ENCODE results near the gene SNX20. TPM values are rescaled to one million over a fixed set of nuclear protein-coding genes. Genes with fewer than 3 reads are reported as not detected.

SNX20 gene
- total and polyA plus RNA-seq, 10 of the 15 experiments (the other 5 are each of a cell fraction or from before 2014, with no cell fraction given), result 4.6 to 30.8 (median 21.9) TPM

DNA sequence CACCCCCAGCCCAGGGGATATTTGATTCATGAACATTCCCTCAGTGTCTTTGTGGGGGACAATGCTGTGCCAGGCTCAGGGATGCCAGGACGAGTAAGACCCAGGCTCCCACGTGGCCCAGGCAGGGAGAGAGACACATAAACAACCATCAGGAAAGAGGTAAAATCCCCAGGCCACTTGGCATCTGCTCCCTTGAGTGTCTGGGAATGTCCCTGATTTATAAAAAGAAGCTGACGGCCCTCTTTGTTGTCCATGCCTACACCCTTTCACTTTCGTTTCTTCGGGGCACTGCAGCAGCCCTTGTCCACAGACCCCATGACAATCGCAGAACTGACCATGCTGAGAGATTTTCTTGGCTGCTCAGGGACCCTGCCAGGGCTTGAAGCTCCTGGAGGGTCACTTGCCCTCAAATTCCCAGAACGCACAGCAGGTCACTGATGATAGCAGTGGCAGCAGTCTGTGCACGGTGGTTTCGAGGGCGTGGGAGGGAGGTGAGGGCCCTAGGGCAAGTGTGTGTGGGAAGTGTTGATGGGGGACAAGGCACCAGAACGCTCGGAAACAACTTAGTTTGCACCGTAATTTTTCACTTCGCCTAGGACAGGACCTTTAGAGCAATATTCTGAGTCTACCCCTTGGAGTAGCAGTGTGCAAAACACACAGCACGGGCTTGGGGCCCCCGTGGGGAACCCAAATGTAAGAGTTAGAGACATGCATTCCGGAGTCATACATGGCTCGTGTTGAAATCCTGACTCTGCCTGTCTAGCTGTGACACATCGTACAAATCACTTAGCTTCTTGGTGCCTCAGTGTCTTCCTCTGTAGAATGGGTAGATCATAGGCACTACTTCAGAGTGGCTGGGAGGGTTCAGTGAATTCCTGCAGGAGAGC lies 17.0 kb upstream of the SNX20 start (continued):
- TF ChIP-seq, protein P1, sequence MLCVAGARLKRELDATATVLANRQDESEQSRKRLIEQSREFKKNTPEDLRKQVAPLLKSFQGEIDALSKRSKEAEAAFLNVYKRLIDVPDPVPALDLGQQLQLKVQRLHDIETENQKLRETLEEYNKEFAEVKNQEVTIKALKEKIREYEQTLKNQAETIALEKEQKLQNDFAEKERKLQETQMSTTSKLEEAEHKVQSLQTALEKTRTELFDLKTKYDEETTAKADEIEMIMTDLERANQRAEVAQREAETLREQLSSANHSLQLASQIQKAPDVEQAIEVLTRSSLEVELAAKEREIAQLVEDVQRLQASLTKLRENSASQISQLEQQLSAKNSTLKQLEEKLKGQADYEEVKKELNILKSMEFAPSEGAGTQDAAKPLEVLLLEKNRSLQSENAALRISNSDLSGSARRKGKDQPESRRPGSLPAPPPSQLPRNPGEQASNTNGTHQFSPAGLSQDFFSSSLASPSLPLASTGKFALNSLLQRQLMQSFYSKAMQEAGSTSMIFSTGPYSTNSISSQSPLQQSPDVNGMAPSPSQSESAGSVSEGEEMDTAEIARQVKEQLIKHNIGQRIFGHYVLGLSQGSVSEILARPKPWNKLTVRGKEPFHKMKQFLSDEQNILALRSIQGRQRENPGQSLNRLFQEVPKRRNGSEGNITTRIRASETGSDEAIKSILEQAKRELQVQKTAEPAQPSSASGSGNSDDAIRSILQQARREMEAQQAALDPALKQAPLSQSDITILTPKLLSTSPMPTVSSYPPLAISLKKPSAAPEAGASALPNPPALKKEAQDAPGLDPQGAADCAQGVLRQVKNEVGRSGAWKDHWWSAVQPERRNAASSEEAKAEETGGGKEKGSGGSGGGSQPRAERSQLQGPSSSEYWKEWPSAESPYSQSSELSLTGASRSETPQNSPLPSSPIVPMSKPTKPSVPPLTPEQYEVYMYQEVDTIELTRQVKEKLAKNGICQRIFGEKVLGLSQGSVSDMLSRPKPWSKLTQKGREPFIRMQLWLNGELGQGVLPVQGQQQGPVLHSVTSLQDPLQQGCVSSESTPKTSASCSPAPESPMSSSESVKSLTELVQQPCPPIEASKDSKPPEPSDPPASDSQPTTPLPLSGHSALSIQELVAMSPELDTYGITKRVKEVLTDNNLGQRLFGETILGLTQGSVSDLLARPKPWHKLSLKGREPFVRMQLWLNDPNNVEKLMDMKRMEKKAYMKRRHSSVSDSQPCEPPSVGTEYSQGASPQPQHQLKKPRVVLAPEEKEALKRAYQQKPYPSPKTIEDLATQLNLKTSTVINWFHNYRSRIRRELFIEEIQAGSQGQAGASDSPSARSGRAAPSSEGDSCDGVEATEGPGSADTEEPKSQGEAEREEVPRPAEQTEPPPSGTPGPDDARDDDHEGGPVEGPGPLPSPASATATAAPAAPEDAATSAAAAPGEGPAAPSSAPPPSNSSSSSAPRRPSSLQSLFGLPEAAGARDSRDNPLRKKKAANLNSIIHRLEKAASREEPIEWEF (IDR thresholded peaks at IDR 0.05; ENCODE audit: insufficient replicate concordance, low read depth, low read length), result no peak
- TF ChIP-seq, protein P2, sequence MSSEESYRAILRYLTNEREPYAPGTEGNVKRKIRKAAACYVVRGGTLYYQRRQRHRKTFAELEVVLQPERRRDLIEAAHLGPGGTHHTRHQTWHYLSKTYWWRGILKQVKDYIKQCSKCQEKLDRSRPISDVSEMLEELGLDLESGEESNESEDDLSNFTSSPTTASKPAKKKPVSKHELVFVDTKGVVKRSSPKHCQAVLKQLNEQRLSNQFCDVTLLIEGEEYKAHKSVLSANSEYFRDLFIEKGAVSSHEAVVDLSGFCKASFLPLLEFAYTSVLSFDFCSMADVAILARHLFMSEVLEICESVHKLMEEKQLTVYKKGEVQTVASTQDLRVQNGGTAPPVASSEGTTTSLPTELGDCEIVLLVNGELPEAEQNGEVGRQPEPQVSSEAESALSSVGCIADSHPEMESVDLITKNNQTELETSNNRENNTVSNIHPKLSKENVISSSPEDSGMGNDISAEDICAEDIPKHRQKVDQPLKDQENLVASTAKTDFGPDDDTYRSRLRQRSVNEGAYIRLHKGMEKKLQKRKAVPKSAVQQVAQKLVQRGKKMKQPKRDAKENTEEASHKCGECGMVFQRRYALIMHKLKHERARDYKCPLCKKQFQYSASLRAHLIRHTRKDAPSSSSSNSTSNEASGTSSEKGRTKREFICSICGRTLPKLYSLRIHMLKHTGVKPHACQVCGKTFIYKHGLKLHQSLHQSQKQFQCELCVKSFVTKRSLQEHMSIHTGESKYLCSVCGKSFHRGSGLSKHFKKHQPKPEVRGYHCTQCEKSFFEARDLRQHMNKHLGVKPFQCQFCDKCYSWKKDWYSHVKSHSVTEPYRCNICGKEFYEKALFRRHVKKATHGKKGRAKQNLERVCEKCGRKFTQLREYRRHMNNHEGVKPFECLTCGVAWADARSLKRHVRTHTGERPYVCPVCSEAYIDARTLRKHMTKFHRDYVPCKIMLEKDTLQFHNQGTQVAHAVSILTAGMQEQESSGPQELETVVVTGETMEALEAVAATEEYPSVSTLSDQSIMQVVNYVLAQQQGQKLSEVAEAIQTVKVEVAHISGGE (CRISPR knock-in tag; IDR thresholded peaks at IDR 0.05), result no peak
- TF ChIP-seq NFXL1 (IDR thresholded peaks at IDR 0.05; ENCODE audit: borderline replicate concordance) (no peak), ZNF24 (IDR thresholded peaks at IDR 0.05) (0 out of 2 replicates have a peak, but pooled peaks have one; percentile 4), NR2F1 (conservative IDR thresholded peaks at IDR 0.05) (peak; percentile 96), NFYB (IDR thresholded peaks at IDR 0.05; ENCODE audit: insufficient read depth, low read depth, low read length) (no peak), CBX5 (IDR thresholded peaks at IDR 0.05; ENCODE audit: low read depth) (no peak), RBBP5 (conservative IDR thresholded peaks at IDR 0.05) (no peak; the same call in 1 of the 2 replicates), SMC3 (IDR thresholded peaks at IDR 0.05; ENCODE audit: borderline replicate concordance, low read length) (no peak), NR2C1 (IDR thresholded peaks at IDR 0.05) (peak; percentile 6; the same call in 1 of the 2 replicates), SIN3A (IDR thresholded peaks at IDR 0.05; ENCODE audit: low read depth, low read length) (no peak), YY1 (IDR thresholded peaks at IDR 0.05; ENCODE audit: low read depth, low read length) (peak; percentile 38; the same call in 1 of the 2 replicates), ZSCAN29 (IDR thresholded peaks at IDR 0.05) (no peak), NR2C2 (IDR thresholded peaks at IDR 0.05; ENCODE audit: borderline replicate concordance, control insufficient read depth, insufficient read length, low read depth) (no peak), JUND (IDR thresholded peaks at IDR 0.05; ENCODE audit: low read depth, low read length) (no peak), PAX8 (IDR thresholded peaks at IDR 0.05) (no peak), MEF2A (IDR thresholded peaks at IDR 0.05; ENCODE audit: insufficient read depth, low read depth, low read length) (peak; percentile 74), MTA2 (IDR thresholded peaks at IDR 0.05; ENCODE audit: low read depth) (peak; percentile 88), FOXK2 (IDR thresholded peaks at IDR 0.05) (peak; percentile 80), POU2F2 (IDR thresholded peaks at IDR 0.05; ENCODE audit: borderline replicate concordance, low read depth, low read length) (no peak)
- TF ChIP-seq, protein P3, sequence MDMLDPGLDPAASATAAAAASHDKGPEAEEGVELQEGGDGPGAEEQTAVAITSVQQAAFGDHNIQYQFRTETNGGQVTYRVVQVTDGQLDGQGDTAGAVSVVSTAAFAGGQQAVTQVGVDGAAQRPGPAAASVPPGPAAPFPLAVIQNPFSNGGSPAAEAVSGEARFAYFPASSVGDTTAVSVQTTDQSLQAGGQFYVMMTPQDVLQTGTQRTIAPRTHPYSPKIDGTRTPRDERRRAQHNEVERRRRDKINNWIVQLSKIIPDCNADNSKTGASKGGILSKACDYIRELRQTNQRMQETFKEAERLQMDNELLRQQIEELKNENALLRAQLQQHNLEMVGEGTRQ (IDR thresholded peaks at IDR 0.05; ENCODE audit: borderline replicate concordance, low read depth, low read length), result peak; percentile 39

All from GM12878 (cell line).